H1 (cell line): ENCODE measurements around the gene PPP1R14C. TPM values are rescaled to one million over a fixed set of nuclear protein-coding genes. Genes with fewer than 3 reads are reported as not detected.

Experiments
- CTCF ChIA-PET: fragments of 300-600 bp; sonication (Branson Sonifier 250); formaldehyde crosslinking; loops from one replicate; lab custom pipeline; 2021; ENCODE audit not compliant: partially characterized antibody; lab: Charles Lee
- POLR2A ChIA-PET: fragments of 300-600 bp; sonication (Branson Sonifier 250); formaldehyde crosslinking; loops from one replicate; lab custom pipeline; 2021; ENCODE audit warnings: inconsistent platforms; ENCODE audit not compliant: partially characterized antibody; lab: Charles Lee
- DNase-seq, 2 experiments: peaks; one replicate each; pipeline versions ENCODE4 v3.0.0 to v3.0.0-alpha.2; 2010 to 2022; ENCODE audit warnings: low spot score in 2 of 2, low read depth in 1 of 2, mixed read lengths in 1 of 2
- FAIRE-seq: peaks from 2 replicates; lab custom pipeline; 2011; peaks lifted over from hg19 to GRCh38; lab: Jason Lieb, UNC
- H2AFZ ChIP-seq: 2 replicates; pipeline ENCODE4 v1.8.1; 2012; ENCODE audit warnings: low read length, inconsistent platforms
- H2AK5ac ChIP-seq: 2 replicates; pipeline ENCODE4 v1.6.1; 2013; ENCODE audit warnings: low read depth, low read length
- H2BK120ac ChIP-seq: replicated peaks from 2 replicates; pipeline ENCODE3; 2013; ENCODE audit warnings: low read depth, low read length, inconsistent platforms
- H2BK12ac ChIP-seq: 2 replicates; pipeline ENCODE4 v1.6.1; 2013; ENCODE audit warnings: low read depth, low read length
- H2BK15ac ChIP-seq: 2 replicates; pipeline ENCODE4 v1.6.1; 2013; ENCODE audit warnings: low read length
- H2BK20ac ChIP-seq: 2 replicates; pipeline ENCODE4 v1.6.1; 2013; ENCODE audit warnings: low read length
- H2BK5ac ChIP-seq: 2 replicates; pipeline ENCODE4 v1.6.1; 2013; ENCODE audit warnings: low read depth, low read length
- H3K14ac ChIP-seq: 2 replicates; pipeline ENCODE4 v1.6.1; 2013; ENCODE audit warnings: inconsistent platforms; ENCODE audit not compliant: insufficient read length
- H3K18ac ChIP-seq: 2 replicates; pipeline ENCODE4 v1.6.1; 2013; ENCODE audit warnings: low read length; ENCODE audit errors: extremely low read depth
- H3K23ac ChIP-seq: 2 replicates; pipeline ENCODE4 v1.6.1; 2013; ENCODE audit warnings: inconsistent platforms; ENCODE audit not compliant: insufficient read length
- H3K23me2 ChIP-seq: 2 replicates; pipeline ENCODE4 v1.6.1; 2013; ENCODE audit warnings: low read depth, low read length
- H3K27ac ChIP-seq: 2 replicates; pipeline ENCODE4 v1.6.1; 2011; ENCODE audit warnings: low read depth, low read length, inconsistent platforms
- H3K27me3 ChIP-seq, 4 experiments: replicated peaks in 1 of 4; 1 replicate in 1 of 4; 2 replicates in 3 of 4; pipeline versions ENCODE4 v1.6.1 to v1.8.1; 2011 to 2013; ENCODE audit warnings: low read length in 3 of 4, mild to moderate bottlenecking in 3 of 4, inconsistent platforms in 2 of 4, mixed read lengths in 2 of 4, moderate library complexity in 1 of 4; ENCODE audit not compliant: control insufficient read depth in 3 of 4, insufficient read depth in 3 of 4; ENCODE audit errors: extremely low read depth in 1 of 4
- H3K36me3 ChIP-seq, 4 experiments: 2 replicates each; pipeline versions ENCODE4 v1.6.1 to v1.8.1; 2011 to 2013; ENCODE audit warnings: mild to moderate bottlenecking in 4 of 4, low read length in 3 of 4, moderate library complexity in 2 of 4, control low read depth in 1 of 4, inconsistent platforms in 1 of 4; ENCODE audit not compliant: insufficient read depth in 4 of 4, control insufficient read depth in 2 of 4
- H3K4ac ChIP-seq: replicated peaks from 2 replicates; pipeline ENCODE3; 2013; ENCODE audit warnings: low read length, low read depth, mixed read lengths, inconsistent platforms; ENCODE audit not compliant: insufficient read length
- H3K4me1 ChIP-seq, 4 experiments: replicated peaks in 1 of 4; 1 replicate in 1 of 4; 2 replicates in 3 of 4; pipeline versions ENCODE4 v1.6.1 to v1.8.1; 2011 to 2013; ENCODE audit warnings: low read length in 3 of 4, inconsistent platforms in 2 of 4, mixed read lengths in 1 of 4; ENCODE audit not compliant: insufficient read depth in 4 of 4, control insufficient read depth in 3 of 4
- H3K4me2 ChIP-seq, 2 experiments: 2 replicates each; pipeline versions ENCODE4 v1.6.1 to v1.8.1; 2011 to 2013; ENCODE audit warnings: low read depth in 2 of 2, low read length in 2 of 2, control low read depth in 1 of 2, inconsistent platforms in 1 of 2, mild to moderate bottlenecking in 1 of 2; ENCODE audit not compliant: insufficient read depth in 1 of 2
- H3K4me3 ChIP-seq, 4 experiments: fragments of 200-600, 300-600 bp in 1 of 4; sonication (generic), shearing (Covaris generic), sonication (Bioruptor Twin) in 1 of 4; 2 replicates each; pipeline versions ENCODE4 v1.5.1 to v1.8.1; 2011 to 2016; ENCODE audit warnings: low read length in 4 of 4, low read depth in 3 of 4, control low read depth in 2 of 4, inconsistent platforms in 2 of 4, mild to moderate bottlenecking in 2 of 4, mixed read lengths in 1 of 4, moderate library complexity in 1 of 4; ENCODE audit not compliant: insufficient read depth in 2 of 4; ENCODE audit errors: extremely low read depth in 1 of 4
- H3K56ac ChIP-seq: replicated peaks from 2 replicates; pipeline ENCODE3; 2013; ENCODE audit warnings: low read depth, mild to moderate bottlenecking, mixed read lengths, low read length, inconsistent platforms; ENCODE audit not compliant: insufficient read length
- H3K79me1 ChIP-seq: 2 replicates; pipeline ENCODE4 v1.6.1; 2013; ENCODE audit warnings: low read depth, low read length, control low read depth
- H3K79me2 ChIP-seq, 2 experiments: 2 replicates each; pipeline versions ENCODE4 v1.6.1 to v1.8.1; 2012 to 2013; ENCODE audit warnings: low read length in 2 of 2, mild to moderate bottlenecking in 2 of 2, inconsistent platforms in 1 of 2; ENCODE audit not compliant: insufficient read depth in 2 of 2, control insufficient read depth in 1 of 2
- H3K9ac ChIP-seq, 4 experiments: replicated peaks in 1 of 4; 1 replicate in 1 of 4; 2 replicates in 3 of 4; pipeline versions ENCODE4 v1.6.1 to v1.8.1; 2011 to 2013; ENCODE audit warnings: low read depth in 3 of 4, low read length in 3 of 4, control low read depth in 2 of 4, mild to moderate bottlenecking in 2 of 4, moderate library complexity in 2 of 4, inconsistent platforms in 1 of 4; ENCODE audit errors: extremely low read depth in 1 of 4
- H3K9me3 ChIP-seq, 2 experiments: 2 replicates each; pipeline versions ENCODE4 v1.6.1 to v1.8.1; 2012 to 2013; ENCODE audit warnings: mild to moderate bottlenecking in 2 of 2, moderate library complexity in 2 of 2, control low read depth in 1 of 2, inconsistent platforms in 1 of 2, low read depth in 1 of 2, low read length in 1 of 2, mixed read lengths in 1 of 2; ENCODE audit not compliant: insufficient read depth in 2 of 2
- H4K20me1 ChIP-seq, 2 experiments: replicated peaks in 1 of 2; 2 replicates each; pipeline versions ENCODE3 to v1.8.1; 2011 to 2013; ENCODE audit warnings: inconsistent platforms in 2 of 2, low read length in 2 of 2, mild to moderate bottlenecking in 1 of 2; ENCODE audit not compliant: insufficient read depth in 2 of 2, control insufficient read depth in 1 of 2
- H4K5ac ChIP-seq: 2 replicates; pipeline ENCODE4 v1.6.1; 2013; ENCODE audit warnings: low read length, low read depth, mixed read lengths, inconsistent platforms; ENCODE audit not compliant: insufficient read length
- H4K8ac ChIP-seq: 2 replicates; pipeline ENCODE4 v1.8.0; 2013; ENCODE audit warnings: mild to moderate bottlenecking, moderate library complexity, low read length, inconsistent platforms; ENCODE audit not compliant: insufficient read depth; ENCODE audit errors: extremely low read depth
- H4K91ac ChIP-seq: replicated peaks from 2 replicates; pipeline ENCODE3; 2013; ENCODE audit warnings: low read length, mixed read lengths, inconsistent platforms; ENCODE audit not compliant: insufficient read length
- BRCA1 ChIP-seq: IDR thresholded peaks from 2 replicates; pipeline ENCODE4 v1.6.1; 2012; ENCODE audit warnings: low read depth, low read length, improper control_type of control experiment
- EGR1 ChIP-seq: IDR thresholded peaks from 2 replicates; pipeline ENCODE4 v1.6.1; 2011; ENCODE audit warnings: low read depth, low read length, borderline replicate concordance
- GABPA ChIP-seq: IDR thresholded peaks from 2 replicates; pipeline ENCODE4 v1.6.1; 2011; ENCODE audit warnings: mild to moderate bottlenecking, low read length, moderate library complexity, borderline replicate concordance; ENCODE audit not compliant: insufficient read depth
- HDAC6 ChIP-seq: IDR thresholded peaks from one replicate; pipeline ENCODE4 v1.7.1; 2012; ENCODE audit warnings: low read depth, mild to moderate bottlenecking, inconsistent platforms, low read length, moderate library complexity
- JUND ChIP-seq: IDR thresholded peaks from 2 replicates; pipeline ENCODE4 v1.6.1; 2011; ENCODE audit warnings: mild to moderate bottlenecking, improper control_type of control experiment, low read length
- MAFK ChIP-seq: IDR thresholded peaks from 2 replicates; pipeline ENCODE4 v1.6.1; 2012; ENCODE audit warnings: low read depth, mild to moderate bottlenecking, improper control_type of control experiment, low read length
- SIN3A ChIP-seq, 2 experiments: IDR thresholded peaks in 1 of 2; conservative IDR thresholded peaks in 1 of 2; 2 replicates each; pipeline ENCODE4 v1.6.1; 2011 to 2012; ENCODE audit warnings: low read length in 2 of 2, improper control_type of control experiment in 1 of 2, low read depth in 1 of 2, mild to moderate bottlenecking in 1 of 2
- SP4 ChIP-seq: IDR thresholded peaks from 2 replicates; pipeline ENCODE4 v1.6.1; 2012; ENCODE audit warnings: low read length, inconsistent platforms
- TAF1 ChIP-seq: IDR thresholded peaks from 2 replicates; pipeline ENCODE4 v1.6.1; 2011; ENCODE audit warnings: mild to moderate bottlenecking, low read depth, low read length
- TAF7 ChIP-seq: optimal IDR thresholded peaks from 2 replicates; pipeline ENCODE3; 2011; ENCODE audit warnings: low read depth, mild to moderate bottlenecking, inconsistent platforms, low read length, moderate library complexity, borderline replicate concordance
- TBP ChIP-seq: IDR thresholded peaks from 2 replicates; pipeline ENCODE4 v1.6.1; 2011; ENCODE audit warnings: low read depth, low read length, improper control_type of control experiment
- YY1 ChIP-seq: IDR thresholded peaks from 2 replicates; pipeline ENCODE4 v1.6.1; 2011; ENCODE audit warnings: low read depth, mild to moderate bottlenecking, low read length
- WGBS, 2 experiments: shearing (Covaris generic) in 1 of 2; methylation state at CpG; one replicate each; pipeline versions ENCODE4 v1.1.6 to v1.1.7; 2013 to 2015; ENCODE audit warnings: low lambda C conversion rate in 2 of 2, mixed read lengths in 2 of 2, inconsistent platforms in 1 of 2, low coverage in 1 of 2, missing lambda C conversion rate in 1 of 2; ENCODE audit not compliant: insufficient replicate concordance in 2 of 2, insufficient coverage in 1 of 2, insufficient read length in 1 of 2; ENCODE audit errors: extremely low coverage in 1 of 2, missing lambda C conversion rate in 1 of 2; 5-methylcytosine and 5-hydroxymethylcytosine counted together
- polyA plus RNA-seq, 7 experiments: library from polyadenylated mRNA; depleted of rRNA in 3 of 7; stranded (reverse) in 5 of 7; unstranded in 2 of 7; fragments of >200 nt in 5 of 7; fragments of 200-250 nt in 2 of 7; gene quantifications; 1 replicate in 5 of 7; 2 replicates in 1 of 7; 4 replicates in 1 of 7; pipeline versions ENCODE4 v1.2.1 to v1.2.3, GENCODE V29; 2011 to 2013; ENCODE audit warnings: missing spikeins in 2 of 7, mixed read lengths in 2 of 7
- total RNA-seq: library from RNA; stranded (reverse); fragmentation: NEBNext Ultra II Directional; extraction: Animal tissue kit (Norgen Biotek cat#: 25700); gene quantifications from 2 replicates; pipeline ENCODE4 v1.2.1, GENCODE V29; 2021

PPP1R14C gene
- total and polyA plus RNA-seq, 2 of the 8 experiments (the other 6 are each of a cell fraction or from before 2014, with no cell fraction given) = 0.30 to 0.61 TPM

DNA sequence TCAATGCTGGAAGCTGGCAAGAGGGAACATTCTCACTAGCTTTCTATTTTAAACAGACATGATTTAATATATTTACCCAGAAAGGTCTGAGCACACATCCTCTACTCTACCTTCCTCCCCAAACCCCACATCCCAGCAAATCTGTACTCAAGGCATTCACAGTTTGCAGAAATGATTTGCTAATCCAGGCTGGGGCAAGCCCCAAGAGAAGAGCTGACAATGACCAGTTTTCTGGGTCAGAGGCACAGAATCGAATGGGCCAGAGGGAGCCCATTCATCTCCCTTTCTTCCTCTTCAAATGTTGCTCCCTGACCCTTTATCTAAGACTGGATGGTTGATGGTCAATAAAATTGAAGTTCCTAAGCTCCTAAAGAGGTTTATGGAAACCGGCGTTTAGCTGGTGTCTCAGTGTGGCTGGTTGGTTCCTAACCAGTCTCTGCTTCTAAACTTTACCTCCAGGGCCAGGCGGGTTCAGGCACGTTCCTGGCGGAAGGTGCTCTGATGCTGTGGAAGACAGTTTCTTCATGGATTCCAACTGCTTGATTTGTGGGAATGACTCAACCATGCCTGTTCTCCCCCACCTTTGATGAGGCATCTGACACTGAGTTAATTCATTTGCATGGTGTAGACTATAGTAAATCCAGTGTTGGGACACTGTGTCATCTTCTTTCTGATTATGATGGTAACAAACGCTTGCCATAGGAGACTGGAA lies 129.6 kb downstream of the PPP1R14C start:
- POLR2A ChIA-PET = no interaction called here
- H2BK120ac ChIP-seq = no peak overlapping the region
- no peak for FAIRE-seq
- TF ChIP-seq YY1 = no peak
- TF ChIP-seq MAFK = no peak
- no peak for TF ChIP-seq SP4
- no peak for TF ChIP-seq GABPA
- TF ChIP-seq EGR1 = no peak
- no peak for TF ChIP-seq BRCA1
- TF ChIP-seq HDAC6 = no peak
- no peak for TF ChIP-seq TBP
- TF ChIP-seq TAF1 = no peak
- TF ChIP-seq JUND = no peak
- TF ChIP-seq TAF7 = no peak
- TF ChIP-seq SIN3A (conservative IDR thresholded peaks at IDR 0.05 in 1 of 2, IDR thresholded peaks at IDR 0.05 in 1 of 2; ENCODE audit: low read depth in 1 of 2, low read length in 2 of 2) = no peak

More for the DNA sequence above, 129.6 kb downstream of the PPP1R14C start:
- Histone ChIP-seq H3K4me2 (no peak overlapping the region), H3K18ac (no peak overlapping the region), H3K27ac (no peak overlapping the region), H3K4me1 (no peaks in the 10 kb centered on the region), H3K4ac (no peak overlapping the region), H2AFZ (no peak overlapping the region), H3K27me3 (no peaks in the 10 kb centered on the region), H4K91ac (no peak overlapping the region), H3K9me3 (no peaks in the 10 kb centered on the region), H3K79me2 (no peaks in the 10 kb centered on the region), H3K79me1 (no peaks in the 10 kb centered on the region), H3K4me3 (no peak overlapping the region), H2BK20ac (no peak overlapping the region), H3K23ac (no peak overlapping the region), H2AK5ac (no peak overlapping the region), H2BK12ac (no peak overlapping the region), H4K8ac (no peak overlapping the region), H4K20me1 (no peaks in the 10 kb centered on the region), H3K9ac (no peak overlapping the region), H3K23me2 (no peaks in the 10 kb centered on the region), H3K56ac (no peak overlapping the region), H3K14ac (no peak overlapping the region), H2BK15ac (no peak overlapping the region), H4K5ac (no peak overlapping the region), H3K36me3 (no peaks in the 10 kb centered on the region), H2BK5ac (no peak overlapping the region)
- no peak for DNase-seq
- 97% methylated on average over 7 of the region's 7 CpGs; no CpG with 5 or more reads in 1 of the 2 experiments for WGBS, 2 experiments
- CTCF ChIA-PET = interaction anchor here (0.6 to 1.4 kb wide), 5 partner anchors 15 to 707 kb away, joined by 3 to 4 read pairs (median 3); no protein-coding TSS in a partner anchor
